PFSK-1 (cell line): Measurements from ENCODE around the gene DZIP3.

ENCODE experiments used
- FOXP2 ChIP-seq: optimal IDR thresholded peaks from 2 replicates; pipeline ENCODE3; 2011; ENCODE audit warnings: borderline replicate concordance, control low read depth, inconsistent platforms; ENCODE audit not compliant: insufficient read depth; ENCODE audit errors: extremely low read length, extremely low read depth
- POLR2AphosphoS5 ChIP-seq: IDR thresholded peaks from 2 replicates; pipeline ENCODE4 v1.6.1; 2012; ENCODE audit warnings: low read depth, mild to moderate bottlenecking, control low read depth, low read length, moderate library complexity
- SIN3A ChIP-seq: IDR thresholded peaks from 2 replicates; pipeline ENCODE4 v1.6.1; 2012; ENCODE audit warnings: mild to moderate bottlenecking, low read length, moderate library complexity, borderline replicate concordance; ENCODE audit not compliant: insufficient read depth
- TF ChIP-seq, protein P1 (sequence below), 2 experiments: IDR thresholded peaks; 2 replicates each; pipeline versions ENCODE4 v1.6.1 to v1.8.0; 2011 to 2012; ENCODE audit warnings: low read depth in 2 of 2, low read length in 2 of 2, control low read depth in 1 of 2, inconsistent platforms in 1 of 2, mild to moderate bottlenecking in 1 of 2, moderate library complexity in 1 of 2; ENCODE audit not compliant: insufficient read depth in 1 of 2

- TF ChIP-seq, protein P1, sequence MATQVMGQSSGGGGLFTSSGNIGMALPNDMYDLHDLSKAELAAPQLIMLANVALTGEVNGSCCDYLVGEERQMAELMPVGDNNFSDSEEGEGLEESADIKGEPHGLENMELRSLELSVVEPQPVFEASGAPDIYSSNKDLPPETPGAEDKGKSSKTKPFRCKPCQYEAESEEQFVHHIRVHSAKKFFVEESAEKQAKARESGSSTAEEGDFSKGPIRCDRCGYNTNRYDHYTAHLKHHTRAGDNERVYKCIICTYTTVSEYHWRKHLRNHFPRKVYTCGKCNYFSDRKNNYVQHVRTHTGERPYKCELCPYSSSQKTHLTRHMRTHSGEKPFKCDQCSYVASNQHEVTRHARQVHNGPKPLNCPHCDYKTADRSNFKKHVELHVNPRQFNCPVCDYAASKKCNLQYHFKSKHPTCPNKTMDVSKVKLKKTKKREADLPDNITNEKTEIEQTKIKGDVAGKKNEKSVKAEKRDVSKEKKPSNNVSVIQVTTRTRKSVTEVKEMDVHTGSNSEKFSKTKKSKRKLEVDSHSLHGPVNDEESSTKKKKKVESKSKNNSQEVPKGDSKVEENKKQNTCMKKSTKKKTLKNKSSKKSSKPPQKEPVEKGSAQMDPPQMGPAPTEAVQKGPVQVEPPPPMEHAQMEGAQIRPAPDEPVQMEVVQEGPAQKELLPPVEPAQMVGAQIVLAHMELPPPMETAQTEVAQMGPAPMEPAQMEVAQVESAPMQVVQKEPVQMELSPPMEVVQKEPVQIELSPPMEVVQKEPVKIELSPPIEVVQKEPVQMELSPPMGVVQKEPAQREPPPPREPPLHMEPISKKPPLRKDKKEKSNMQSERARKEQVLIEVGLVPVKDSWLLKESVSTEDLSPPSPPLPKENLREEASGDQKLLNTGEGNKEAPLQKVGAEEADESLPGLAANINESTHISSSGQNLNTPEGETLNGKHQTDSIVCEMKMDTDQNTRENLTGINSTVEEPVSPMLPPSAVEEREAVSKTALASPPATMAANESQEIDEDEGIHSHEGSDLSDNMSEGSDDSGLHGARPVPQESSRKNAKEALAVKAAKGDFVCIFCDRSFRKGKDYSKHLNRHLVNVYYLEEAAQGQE (IDR thresholded peaks at IDR 0.05; ENCODE audit: insufficient read depth in 1 of 2, low read depth in 2 of 2, low read length in 2 of 2): no peak
- TF ChIP-seq POLR2AphosphoS5: no peak
- no peak for TF ChIP-seq SIN3A
- TF ChIP-seq FOXP2: no peak
Observed at GRCh38 chr3:108718454-108718853, 128.9 kb downstream of the DZIP3 start.
